ENCODE measurements around the gene YIPF5.

The YIPF5 gene

DNA sequence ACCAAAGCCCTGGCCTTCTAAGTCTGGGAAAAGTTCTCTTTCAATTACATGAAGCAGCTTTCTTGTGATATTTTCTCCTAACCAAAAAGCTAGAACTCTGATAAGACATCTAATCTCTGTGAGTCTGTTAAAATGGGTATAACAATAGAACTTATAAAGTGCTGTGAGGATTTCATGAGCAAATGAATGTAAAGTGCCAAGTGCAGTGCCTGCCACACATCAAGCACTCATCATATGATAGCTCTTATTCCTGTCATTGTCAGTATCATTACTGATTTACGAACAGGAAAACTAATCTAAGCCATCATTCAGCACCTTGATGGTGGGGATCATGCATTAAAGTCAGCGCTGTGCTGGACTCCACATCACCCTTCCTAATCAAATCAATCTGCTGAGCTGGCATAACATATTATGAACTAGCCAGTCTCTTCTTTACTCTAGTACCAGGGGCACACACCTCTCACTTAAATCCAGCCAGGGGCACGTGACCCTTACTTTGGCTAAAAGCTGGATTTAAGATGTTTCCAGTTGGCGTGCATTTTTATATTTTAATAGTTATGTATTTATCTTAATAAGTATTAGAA is 37.3 kb downstream of the YIPF5 start:
- DNase-seq (ENCODE audit: low read depth): no peak
- TF ChIP-seq, protein P1, sequence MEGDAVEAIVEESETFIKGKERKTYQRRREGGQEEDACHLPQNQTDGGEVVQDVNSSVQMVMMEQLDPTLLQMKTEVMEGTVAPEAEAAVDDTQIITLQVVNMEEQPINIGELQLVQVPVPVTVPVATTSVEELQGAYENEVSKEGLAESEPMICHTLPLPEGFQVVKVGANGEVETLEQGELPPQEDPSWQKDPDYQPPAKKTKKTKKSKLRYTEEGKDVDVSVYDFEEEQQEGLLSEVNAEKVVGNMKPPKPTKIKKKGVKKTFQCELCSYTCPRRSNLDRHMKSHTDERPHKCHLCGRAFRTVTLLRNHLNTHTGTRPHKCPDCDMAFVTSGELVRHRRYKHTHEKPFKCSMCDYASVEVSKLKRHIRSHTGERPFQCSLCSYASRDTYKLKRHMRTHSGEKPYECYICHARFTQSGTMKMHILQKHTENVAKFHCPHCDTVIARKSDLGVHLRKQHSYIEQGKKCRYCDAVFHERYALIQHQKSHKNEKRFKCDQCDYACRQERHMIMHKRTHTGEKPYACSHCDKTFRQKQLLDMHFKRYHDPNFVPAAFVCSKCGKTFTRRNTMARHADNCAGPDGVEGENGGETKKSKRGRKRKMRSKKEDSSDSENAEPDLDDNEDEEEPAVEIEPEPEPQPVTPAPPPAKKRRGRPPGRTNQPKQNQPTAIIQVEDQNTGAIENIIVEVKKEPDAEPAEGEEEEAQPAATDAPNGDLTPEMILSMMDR (IDR thresholded peaks at IDR 0.05; ENCODE audit: low read depth, low read length): no peak
- TF ChIP-seq POLR2A (IDR thresholded peaks at IDR 0.05; ENCODE audit: extremely low read depth, insufficient read length) (no peak), MYC (IDR thresholded peaks at IDR 0.05; ENCODE audit: low read depth, low read length) (no peak)
- TF ChIP-seq, protein P2, sequence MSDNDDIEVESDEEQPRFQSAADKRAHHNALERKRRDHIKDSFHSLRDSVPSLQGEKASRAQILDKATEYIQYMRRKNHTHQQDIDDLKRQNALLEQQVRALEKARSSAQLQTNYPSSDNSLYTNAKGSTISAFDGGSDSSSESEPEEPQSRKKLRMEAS (IDR thresholded peaks at IDR 0.05; ENCODE audit: low read depth, low read length): no peak
- no peak overlapping the region for H3K4me3 ChIP-seq (ENCODE audit: low read depth, low read length)

DNA sequence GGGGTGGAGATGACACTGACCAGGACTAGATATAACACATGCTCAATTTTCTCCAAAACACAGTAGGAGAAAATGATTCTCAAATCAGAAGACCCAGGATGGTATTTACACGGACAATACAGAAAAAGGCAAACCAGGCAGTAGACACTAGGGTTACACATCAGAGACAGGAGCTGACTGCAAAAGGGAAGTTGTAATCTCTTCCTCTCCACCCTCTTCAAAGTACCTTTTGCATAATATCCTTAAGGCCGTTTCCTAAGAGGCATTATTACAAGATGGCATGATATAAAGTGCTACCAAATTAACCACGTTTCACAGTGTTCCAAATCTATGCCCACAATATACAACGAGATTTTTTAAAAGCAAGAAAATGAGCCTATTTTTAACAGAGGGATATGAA is 39.2 kb downstream of the YIPF5 start:
- TF ChIP-seq POLR2A (IDR thresholded peaks at IDR 0.05; ENCODE audit: extremely low read depth, insufficient read length) (no peak), MYC (IDR thresholded peaks at IDR 0.05; ENCODE audit: low read depth, low read length) (no peak)
- TF ChIP-seq, protein P1 (IDR thresholded peaks at IDR 0.05; ENCODE audit: low read depth, low read length): no peak
- TF ChIP-seq, protein P2 (IDR thresholded peaks at IDR 0.05; ENCODE audit: low read depth, low read length): no peak
- no peak overlapping the region for H3K4me3 ChIP-seq (ENCODE audit: low read depth, low read length)
- DNase-seq (ENCODE audit: low read depth): peak; percentile 26

DNA sequence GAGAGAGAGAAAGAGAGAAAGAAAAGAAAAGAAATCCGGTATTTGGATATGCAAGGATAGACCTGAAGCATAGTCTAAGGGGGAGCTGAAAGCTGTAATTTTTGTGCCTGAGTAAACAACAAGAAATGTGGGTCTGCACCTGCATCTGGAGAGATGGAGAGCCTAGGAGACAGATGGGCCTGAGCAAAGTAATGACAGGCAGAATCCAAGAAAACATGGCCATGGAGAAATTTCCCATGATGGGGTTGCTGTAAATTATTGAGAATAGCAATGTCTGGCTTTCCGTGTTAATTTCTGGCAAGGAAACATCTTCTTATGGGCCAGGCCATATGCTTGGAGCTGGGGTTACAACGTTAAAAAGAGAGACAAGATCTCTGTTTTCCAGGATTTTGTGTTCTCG is 40.2 kb downstream of the YIPF5 start:
- TF ChIP-seq POLR2A (IDR thresholded peaks at IDR 0.05; ENCODE audit: extremely low read depth, insufficient read length) (no peak), MYC (IDR thresholded peaks at IDR 0.05; ENCODE audit: low read depth, low read length) (no peak)
- TF ChIP-seq, protein P2 (IDR thresholded peaks at IDR 0.05; ENCODE audit: low read depth, low read length): no peak
- TF ChIP-seq, protein P1 (IDR thresholded peaks at IDR 0.05; ENCODE audit: low read depth, low read length): no peak
- no peak overlapping the region for H3K4me3 ChIP-seq (ENCODE audit: low read depth, low read length)
- DNase-seq (ENCODE audit: low read depth): no peak

DNA sequence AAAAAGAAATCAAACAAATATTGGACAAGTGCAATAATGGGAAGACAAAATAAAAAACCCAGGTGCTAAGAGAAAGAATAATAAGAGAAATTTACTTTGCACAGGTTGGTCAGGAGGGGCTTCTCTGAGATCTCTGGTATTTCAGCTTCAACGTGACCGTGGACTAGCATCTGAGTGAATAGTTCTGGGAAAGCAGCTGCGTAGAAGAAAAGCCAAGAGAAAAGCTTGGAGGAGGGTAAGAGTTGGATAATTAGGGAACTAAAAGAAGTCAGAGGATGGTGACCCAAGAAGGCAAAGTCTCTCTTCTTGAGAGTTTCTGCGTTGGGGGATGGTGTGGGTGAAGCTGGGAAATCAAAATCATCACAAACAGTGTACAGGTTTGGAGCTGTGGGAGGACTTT is 41.6 kb downstream of the YIPF5 start:
- DNase-seq (ENCODE audit: low read depth): no peak
- H3K4me3 ChIP-seq (ENCODE audit: low read depth, low read length): no peak overlapping the region
- TF ChIP-seq MYC (IDR thresholded peaks at IDR 0.05; ENCODE audit: low read depth, low read length): no peak
- TF ChIP-seq, protein P2 (IDR thresholded peaks at IDR 0.05; ENCODE audit: low read depth, low read length): no peak
- TF ChIP-seq, protein P1 (IDR thresholded peaks at IDR 0.05; ENCODE audit: low read depth, low read length): no peak
- no peak for TF ChIP-seq POLR2A (IDR thresholded peaks at IDR 0.05; ENCODE audit: extremely low read depth, insufficient read length)

DNA sequence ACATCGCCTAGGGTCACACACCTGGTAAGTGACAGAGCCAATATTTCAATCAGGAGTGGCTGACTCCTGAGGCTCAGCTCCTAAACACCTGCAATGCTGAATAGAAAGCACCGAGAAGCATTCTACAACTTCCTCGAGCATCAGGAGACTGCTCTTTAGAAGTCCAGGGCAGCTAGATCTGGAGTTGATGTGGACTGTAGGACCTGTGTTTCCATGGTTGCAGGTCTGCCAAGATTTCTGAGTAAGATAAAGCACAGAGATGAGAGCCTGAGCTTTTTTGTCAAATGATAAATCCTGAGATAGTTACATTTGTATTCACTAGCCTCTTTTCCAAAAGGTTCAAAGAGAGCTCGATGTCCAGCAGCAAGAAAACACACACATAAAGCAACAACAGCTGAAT is 43.8 kb downstream of the YIPF5 start:
- TF ChIP-seq, protein P1 (IDR thresholded peaks at IDR 0.05; ENCODE audit: low read depth, low read length): no peak
- TF ChIP-seq, protein P2 (IDR thresholded peaks at IDR 0.05; ENCODE audit: low read depth, low read length): no peak
- TF ChIP-seq POLR2A (IDR thresholded peaks at IDR 0.05; ENCODE audit: extremely low read depth, insufficient read length) (no peak), MYC (IDR thresholded peaks at IDR 0.05; ENCODE audit: low read depth, low read length) (no peak)
- DNase-seq (ENCODE audit: low read depth): no peak
- no peak overlapping the region for H3K4me3 ChIP-seq (ENCODE audit: low read depth, low read length)

Measured in NB4 (cell line).